Spleen (tissue), 7 donors: Measurements from ENCODE around the gene NKRF.

Experiments
- POLR2A ChIP-seq, 3 donors: fragments of 450-650 bp; IDR thresholded peaks; one replicate each; pipeline ENCODE4 v1.5.1; 2017; ENCODE audit warnings: antibody characterized with exemption in 3 of 3, mild to moderate bottlenecking in 1 of 3
- POLR2AphosphoS5 ChIP-seq, 3 donors: sonication (generic); formaldehyde crosslinking; IDR thresholded peaks; one replicate each; pipeline ENCODE4 v1.5.1; 2017; ENCODE audit warnings: antibody characterized with exemption in 3 of 3
- TF ChIP-seq, protein P1 (sequence below), 11 experiments: fragments of 200-600 bp in 7 of 11; fragments of 450-650 bp in 4 of 11; sonication (generic) in 4 of 11; IDR thresholded peaks in 8 of 11; conservative IDR thresholded peaks in 3 of 11; 1 replicate in 7 of 11; 2 replicates in 4 of 11; pipeline versions ENCODE4 v1.4.0 to v1.8.0; 2016 to 2021; ENCODE audit warnings: antibody characterized with exemption in 11 of 11, inconsistent platforms in 4 of 11, mild to moderate bottlenecking in 1 of 11
- donor health status: DM: no; HTN: no; CAD: no; lungs with moderate emphysema.
- donor health status: DM: no; HTN: no; CAD: no.
- donor health status: DM: no; HTN: no; CAD: no.

DNA sequence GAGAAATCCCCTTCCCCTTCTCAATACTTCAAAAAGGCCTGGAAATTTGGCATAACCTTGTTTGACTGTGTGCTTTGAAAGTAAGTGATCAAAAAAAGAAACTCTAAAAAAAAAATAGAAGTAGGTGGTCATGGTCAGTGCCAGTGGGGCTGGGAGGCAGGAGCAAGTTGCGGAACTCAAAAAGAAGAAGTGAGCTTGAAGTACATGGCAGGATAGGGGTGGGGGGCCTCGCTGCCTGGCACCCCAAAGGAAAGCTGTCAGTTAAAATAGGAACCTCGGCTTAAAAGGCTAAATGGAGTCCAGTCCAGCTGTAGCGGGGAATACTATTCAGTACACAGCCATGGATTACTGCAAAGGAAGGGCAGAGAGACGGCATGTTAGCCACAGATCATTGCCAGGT, 12.2 kb upstream of the NKRF start:
- TF ChIP-seq POLR2A (IDR thresholded peaks at IDR 0.05) = no peak
- no peak for TF ChIP-seq POLR2AphosphoS5 (IDR thresholded peaks at IDR 0.05)
- TF ChIP-seq, protein P1, sequence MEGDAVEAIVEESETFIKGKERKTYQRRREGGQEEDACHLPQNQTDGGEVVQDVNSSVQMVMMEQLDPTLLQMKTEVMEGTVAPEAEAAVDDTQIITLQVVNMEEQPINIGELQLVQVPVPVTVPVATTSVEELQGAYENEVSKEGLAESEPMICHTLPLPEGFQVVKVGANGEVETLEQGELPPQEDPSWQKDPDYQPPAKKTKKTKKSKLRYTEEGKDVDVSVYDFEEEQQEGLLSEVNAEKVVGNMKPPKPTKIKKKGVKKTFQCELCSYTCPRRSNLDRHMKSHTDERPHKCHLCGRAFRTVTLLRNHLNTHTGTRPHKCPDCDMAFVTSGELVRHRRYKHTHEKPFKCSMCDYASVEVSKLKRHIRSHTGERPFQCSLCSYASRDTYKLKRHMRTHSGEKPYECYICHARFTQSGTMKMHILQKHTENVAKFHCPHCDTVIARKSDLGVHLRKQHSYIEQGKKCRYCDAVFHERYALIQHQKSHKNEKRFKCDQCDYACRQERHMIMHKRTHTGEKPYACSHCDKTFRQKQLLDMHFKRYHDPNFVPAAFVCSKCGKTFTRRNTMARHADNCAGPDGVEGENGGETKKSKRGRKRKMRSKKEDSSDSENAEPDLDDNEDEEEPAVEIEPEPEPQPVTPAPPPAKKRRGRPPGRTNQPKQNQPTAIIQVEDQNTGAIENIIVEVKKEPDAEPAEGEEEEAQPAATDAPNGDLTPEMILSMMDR (IDR thresholded peaks at IDR 0.05 in 8 of 11, conservative IDR thresholded peaks at IDR 0.05 in 3 of 11) = no peak
